Measurements from ENCODE around the gene TMEM106B. TPM values are rescaled to one million over a fixed set of nuclear protein-coding genes. Genes with fewer than 3 reads are reported as not detected.

TMEM106B gene
- total RNA-seq, 1 experiment from 2014 or later, result 33.1 TPM

GRCh38 chr7:12194426-12194825 lies 16.7 kb upstream of the TMEM106B start:
- intact Hi-C loops (cut with micrococcal nuclease), result no loop called here
- Histone ChIP-seq H3K4me1 (ENCODE audit: control insufficient read depth in 1 of 2, insufficient read depth in 2 of 2, low read length in 2 of 2) (no peaks in the 10 kb centered on the region), H2AFZ (ENCODE audit: low read depth, low read length, poor library complexity, severe bottlenecking) (no peak overlapping the region), H3K9ac (ENCODE audit: low read length) (no peak overlapping the region), H3K9me2 (ENCODE audit: insufficient read depth) (no peaks in the 10 kb centered on the region), H3K27ac (ENCODE audit: low read depth, low read length) (no peak overlapping the region), H3K79me2 (ENCODE audit: insufficient read depth, low read length) (no peaks in the 10 kb centered on the region), H3K4me3 (replicated peaks in 1 of 2; ENCODE audit: low read depth in 1 of 2, low read length in 2 of 2) (no peak overlapping the region), H3K4me2 (ENCODE audit: low read length) (no peak overlapping the region), H3K9me3 (ENCODE audit: control insufficient read depth in 1 of 2, insufficient read depth in 1 of 2, low read depth in 1 of 2, low read length in 2 of 2) (no peaks in the 10 kb centered on the region), H3K27me3 (ENCODE audit: insufficient read depth, low read length) (no peaks in the 10 kb centered on the region), H3K36me3 (ENCODE audit: control insufficient read depth in 1 of 2, insufficient read depth in 2 of 2, low read length in 2 of 2) (no peaks in the 10 kb centered on the region), H4K20me1 (ENCODE audit: insufficient read depth) (no peaks in the 10 kb centered on the region)
- no TSS peak for BruUV-seq (replicated peaks)
- ChIA-PET CTCF (no interaction called here), POLR2A (no interaction called here), RAD21 (ENCODE audit: low non-redundant PET in 1 of 2, low total read pairs in 2 of 2, uncharacterized antibody in 2 of 2, unreplicated experiment in 2 of 2) (no interaction called here)
- DNase-seq (ENCODE audit: low read depth, low spot score) (no peak), ATAC-seq (no peak)
- TF ChIP-seq RAD21 (IDR thresholded peaks at IDR 0.05; ENCODE audit: low read depth) (no peak), CEBPB (IDR thresholded peaks at IDR 0.05; ENCODE audit: low read depth) (no peak), EGR1 (IDR thresholded peaks at IDR 0.05; ENCODE audit: low read depth) (no peak)

DNA sequence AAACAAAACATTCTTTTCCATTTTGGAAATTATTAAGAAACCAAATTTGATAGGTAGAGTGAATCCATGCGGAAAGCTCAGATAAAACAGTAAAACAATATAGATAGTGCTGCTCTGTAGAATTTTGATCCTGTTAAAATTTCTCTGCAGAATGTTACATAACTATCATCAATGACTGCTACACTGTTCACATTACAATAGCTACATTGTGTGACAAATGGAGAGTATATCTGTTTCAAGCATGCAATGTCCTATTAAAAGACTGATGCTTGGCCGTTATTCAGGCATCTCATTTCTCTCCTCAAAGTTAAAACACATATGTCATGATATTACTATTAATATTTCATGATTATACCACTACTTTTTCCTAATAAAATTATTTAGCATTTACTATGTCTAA lies 14.7 kb upstream of the TMEM106B start:
- Histone ChIP-seq H3K4me2 (ENCODE audit: low read length) (no peak overlapping the region), H3K4me1 (ENCODE audit: control insufficient read depth in 1 of 2, insufficient read depth in 2 of 2, low read length in 2 of 2) (no peaks in the 10 kb centered on the region), H3K4me3 (replicated peaks in 1 of 2; ENCODE audit: low read depth in 1 of 2, low read length in 2 of 2) (no peak overlapping the region), H3K36me3 (ENCODE audit: control insufficient read depth in 1 of 2, insufficient read depth in 2 of 2, low read length in 2 of 2) (no peaks in the 10 kb centered on the region), H3K27me3 (ENCODE audit: insufficient read depth, low read length) (no peaks in the 10 kb centered on the region), H3K27ac (ENCODE audit: low read depth, low read length) (no peak overlapping the region), H4K20me1 (ENCODE audit: insufficient read depth) (no peaks in the 10 kb centered on the region), H3K9ac (ENCODE audit: low read length) (no peak overlapping the region), H3K79me2 (ENCODE audit: insufficient read depth, low read length) (no peaks in the 10 kb centered on the region), H2AFZ (ENCODE audit: low read depth, low read length, poor library complexity, severe bottlenecking) (no peak overlapping the region), H3K9me3 (ENCODE audit: control insufficient read depth in 1 of 2, insufficient read depth in 1 of 2, low read depth in 1 of 2, low read length in 2 of 2) (no peaks in the 10 kb centered on the region), H3K9me2 (ENCODE audit: insufficient read depth) (0 out of 2 replicates have a peak, but pooled peaks cover 2% of the 10 kb centered on the region)
- intact Hi-C loops (cut with micrococcal nuclease), result no loop called here
- no TSS peak for BruUV-seq (replicated peaks)
- ChIA-PET RAD21 (ENCODE audit: low non-redundant PET in 1 of 2, low total read pairs in 2 of 2, uncharacterized antibody in 2 of 2, unreplicated experiment in 2 of 2) (no interaction called here), POLR2A (no interaction called here), CTCF (no interaction called here)
- ATAC-seq (no peak), DNase-seq (ENCODE audit: low read depth, low spot score) (no peak)
- no peak for TF ChIP-seq RAD21 (IDR thresholded peaks at IDR 0.05; ENCODE audit: low read depth)
- TF ChIP-seq ELF1 (IDR thresholded peaks at IDR 0.05; ENCODE audit: borderline replicate concordance, low read depth), result no peak
- TF ChIP-seq FOSL1 (IDR thresholded peaks at IDR 0.05; ENCODE audit: low read depth), result no peak
- TF ChIP-seq EZH2 (IDR thresholded peaks at IDR 0.05), result no peak
- TF ChIP-seq SIN3A (IDR thresholded peaks at IDR 0.05; ENCODE audit: low read depth), result no peak
- TF ChIP-seq, protein P1, sequence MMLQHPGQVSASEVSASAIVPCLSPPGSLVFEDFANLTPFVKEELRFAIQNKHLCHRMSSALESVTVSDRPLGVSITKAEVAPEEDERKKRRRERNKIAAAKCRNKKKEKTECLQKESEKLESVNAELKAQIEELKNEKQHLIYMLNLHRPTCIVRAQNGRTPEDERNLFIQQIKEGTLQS (IDR thresholded peaks at IDR 0.05), result no peak
- TF ChIP-seq EGR1 (IDR thresholded peaks at IDR 0.05; ENCODE audit: low read depth), result no peak
- no peak for TF ChIP-seq TCF7L2 (IDR thresholded peaks at IDR 0.05; ENCODE audit: borderline replicate concordance, extremely low read depth, insufficient read depth, insufficient read length)
- no peak for TF ChIP-seq POLR2A (IDR thresholded peaks at IDR 0.05; ENCODE audit: borderline replicate concordance, extremely low read depth, insufficient read depth, insufficient read length)
- TF ChIP-seq ZNF274 (IDR thresholded peaks at IDR 0.05; ENCODE audit: low read depth, low read length), result no peak
- TF ChIP-seq, protein P2, sequence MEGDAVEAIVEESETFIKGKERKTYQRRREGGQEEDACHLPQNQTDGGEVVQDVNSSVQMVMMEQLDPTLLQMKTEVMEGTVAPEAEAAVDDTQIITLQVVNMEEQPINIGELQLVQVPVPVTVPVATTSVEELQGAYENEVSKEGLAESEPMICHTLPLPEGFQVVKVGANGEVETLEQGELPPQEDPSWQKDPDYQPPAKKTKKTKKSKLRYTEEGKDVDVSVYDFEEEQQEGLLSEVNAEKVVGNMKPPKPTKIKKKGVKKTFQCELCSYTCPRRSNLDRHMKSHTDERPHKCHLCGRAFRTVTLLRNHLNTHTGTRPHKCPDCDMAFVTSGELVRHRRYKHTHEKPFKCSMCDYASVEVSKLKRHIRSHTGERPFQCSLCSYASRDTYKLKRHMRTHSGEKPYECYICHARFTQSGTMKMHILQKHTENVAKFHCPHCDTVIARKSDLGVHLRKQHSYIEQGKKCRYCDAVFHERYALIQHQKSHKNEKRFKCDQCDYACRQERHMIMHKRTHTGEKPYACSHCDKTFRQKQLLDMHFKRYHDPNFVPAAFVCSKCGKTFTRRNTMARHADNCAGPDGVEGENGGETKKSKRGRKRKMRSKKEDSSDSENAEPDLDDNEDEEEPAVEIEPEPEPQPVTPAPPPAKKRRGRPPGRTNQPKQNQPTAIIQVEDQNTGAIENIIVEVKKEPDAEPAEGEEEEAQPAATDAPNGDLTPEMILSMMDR (IDR thresholded peaks at IDR 0.05 in 2 of 3, conservative IDR thresholded peaks at IDR 0.05 in 1 of 3; ENCODE audit: borderline replicate concordance in 1 of 3, insufficient read depth in 1 of 3, low read depth in 2 of 3, low read length in 2 of 3), result no peak
- TF ChIP-seq JUND (IDR thresholded peaks at IDR 0.05), result no peak
- no peak for TF ChIP-seq POLR2AphosphoS5 (IDR thresholded peaks at IDR 0.05; ENCODE audit: low read depth, low read length)
- TF ChIP-seq EZH2phosphoT487 (IDR thresholded peaks at IDR 0.05; ENCODE audit: borderline replicate concordance), result no peak
- no peak for TF ChIP-seq SRF (IDR thresholded peaks at IDR 0.05; ENCODE audit: low read depth)
- TF ChIP-seq CBX3 (IDR thresholded peaks at IDR 0.05; ENCODE audit: low read depth), result no peak
- no peak for TF ChIP-seq YY1 (IDR thresholded peaks at IDR 0.05; ENCODE audit: extremely low read depth, insufficient replicate concordance, low read depth, low read length)
- no peak for TF ChIP-seq ZFX (IDR thresholded peaks at IDR 0.05)
- TF ChIP-seq, protein P3, sequence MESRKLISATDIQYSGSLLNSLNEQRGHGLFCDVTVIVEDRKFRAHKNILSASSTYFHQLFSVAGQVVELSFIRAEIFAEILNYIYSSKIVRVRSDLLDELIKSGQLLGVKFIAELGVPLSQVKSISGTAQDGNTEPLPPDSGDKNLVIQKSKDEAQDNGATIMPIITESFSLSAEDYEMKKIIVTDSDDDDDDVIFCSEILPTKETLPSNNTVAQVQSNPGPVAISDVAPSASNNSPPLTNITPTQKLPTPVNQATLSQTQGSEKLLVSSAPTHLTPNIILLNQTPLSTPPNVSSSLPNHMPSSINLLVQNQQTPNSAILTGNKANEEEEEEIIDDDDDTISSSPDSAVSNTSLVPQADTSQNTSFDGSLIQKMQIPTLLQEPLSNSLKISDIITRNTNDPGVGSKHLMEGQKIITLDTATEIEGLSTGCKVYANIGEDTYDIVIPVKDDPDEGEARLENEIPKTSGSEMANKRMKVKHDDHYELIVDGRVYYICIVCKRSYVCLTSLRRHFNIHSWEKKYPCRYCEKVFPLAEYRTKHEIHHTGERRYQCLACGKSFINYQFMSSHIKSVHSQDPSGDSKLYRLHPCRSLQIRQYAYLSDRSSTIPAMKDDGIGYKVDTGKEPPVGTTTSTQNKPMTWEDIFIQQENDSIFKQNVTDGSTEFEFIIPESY (IDR thresholded peaks at IDR 0.05; ENCODE audit: extremely low read depth, insufficient replicate concordance, low read length), result no peak
- TF ChIP-seq CEBPB (IDR thresholded peaks at IDR 0.05; ENCODE audit: low read depth), result no peak

Data from HCT116 (cell line).